ENCODE results near the gene SPNS1.

DNA sequence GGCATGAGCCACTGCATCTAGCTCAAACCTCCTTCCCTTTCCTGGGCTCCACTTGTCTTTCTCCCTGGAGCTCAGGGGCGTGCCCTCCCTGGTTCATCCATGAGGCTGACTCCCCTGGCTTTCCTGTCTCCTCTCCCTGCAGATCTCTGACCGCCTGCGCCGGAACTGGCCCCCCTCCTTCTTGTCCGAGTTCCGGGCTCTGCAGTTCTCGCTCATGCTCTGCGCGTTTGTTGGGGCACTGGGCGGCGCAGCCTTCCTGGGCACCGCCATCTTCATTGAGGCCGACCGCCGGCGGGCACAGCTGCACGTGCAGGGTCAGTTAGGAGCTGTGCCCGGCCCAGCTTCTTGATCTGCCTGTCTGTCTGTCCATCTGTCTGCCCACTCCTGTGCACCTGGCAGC is 9.1 kb downstream of the SPNS1 start:
- no peak for TF ChIP-seq POLR2A (IDR thresholded peaks at IDR 0.05; ENCODE audit: low read length)
- no peak for TF ChIP-seq GATA1 (IDR thresholded peaks at IDR 0.05; ENCODE audit: low read depth, low read length)
